ENCODE data around the gene ZNF816. TPM values are rescaled to one million over a fixed set of nuclear protein-coding genes. Genes with fewer than 3 reads are reported as not detected.

Gene ZNF816
- total and polyA plus RNA-seq, 2 of the 8 experiments (the other 6 are each of a cell fraction or from before 2014, with no cell fraction given): 2.7 to 13.2 TPM

DNA sequence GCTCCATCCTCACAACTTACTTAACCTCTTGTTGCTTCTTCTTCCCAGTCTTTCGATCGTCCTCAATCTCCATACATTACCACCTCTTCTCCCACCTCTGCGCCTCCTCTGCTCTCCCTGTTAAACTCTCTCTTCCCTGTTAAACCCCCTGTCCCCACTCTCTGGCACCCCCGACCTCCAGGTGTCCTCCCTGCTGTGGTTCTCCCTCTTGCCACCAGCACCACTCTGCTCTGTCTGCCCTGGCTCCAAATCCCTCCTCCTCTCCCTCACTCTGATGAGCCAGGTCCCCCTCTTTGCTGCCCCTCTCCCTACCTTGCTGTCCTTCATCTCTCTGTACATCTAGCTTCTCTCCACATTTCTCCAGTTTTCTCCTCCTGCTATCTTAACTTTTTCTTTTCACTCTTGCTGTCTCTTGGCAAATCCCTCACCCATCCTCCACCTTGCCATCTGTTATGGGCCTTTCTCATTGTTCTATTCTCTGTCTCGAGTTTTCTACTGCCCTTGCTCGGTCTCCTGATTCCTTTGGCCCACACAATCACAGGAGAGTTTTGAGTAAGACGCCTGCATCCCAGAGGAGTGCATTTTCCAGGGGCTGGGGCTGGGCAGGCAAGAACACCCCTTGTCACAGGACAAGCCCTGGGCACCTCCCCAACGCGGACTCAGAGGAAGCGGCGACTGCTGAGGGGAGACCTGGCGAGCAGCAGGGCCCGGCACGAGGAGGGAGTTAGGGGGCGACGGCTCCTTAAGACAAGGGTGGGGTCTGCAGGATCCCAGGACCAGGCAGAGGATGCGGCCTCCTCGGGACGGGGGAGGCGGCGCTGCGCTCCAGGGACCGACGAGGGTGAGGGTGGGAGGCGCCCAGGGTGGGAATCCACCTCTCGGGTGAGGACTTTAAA lies 29.7 kb upstream of the ZNF816 start (continued):
- no peak for TF ChIP-seq SUZ12 (IDR thresholded peaks at IDR 0.05; ENCODE audit: low read length)

All from H1 (cell line).